ENCODE measurements around the gene KCNIP4. TPM values are rescaled to one million over a fixed set of nuclear protein-coding genes. Genes with fewer than 3 reads are reported as not detected.

Gene KCNIP4
- total RNA-seq, 1 donor from 2014 or later = not detected

GRCh38 chr4:21656832-21657231 is 291.7 kb downstream of the KCNIP4 start:
- H3K36me3 Mint-ChIP-seq (ENCODE audit: low read depth) = no peaks in the 10 kb centered on the region
- ATAC-seq (ENCODE audit: low read depth) (no peak), DNase-seq (no peak)
- H3K4me1 Mint-ChIP-seq = no peaks in the 10 kb centered on the region
- H3K9me3 Mint-ChIP-seq = peaks cover 5% of the 10 kb centered on the region
- no peak overlapping the region for H3K4me3 Mint-ChIP-seq
- ChIA-PET CTCF (no interaction called here), POLR2A (no interaction called here)
- intact Hi-C loops (cut with micrococcal nuclease) = no loop called here
- H3K27me3 Mint-ChIP-seq = no peaks in the 10 kb centered on the region
- TF ChIP-seq CTCF (IDR thresholded peaks at IDR 0.05) = no peak
- H3K27ac Mint-ChIP-seq = no peak overlapping the region

GRCh38 chr4:21655031-21655430 is 293.5 kb downstream of the KCNIP4 start:
- ATAC-seq (ENCODE audit: low read depth) = no peak
- POLR2A ChIA-PET = no interaction called here
- H3K27ac Mint-ChIP-seq = no peak overlapping the region

GRCh38 chr4:21652508-21653231 is 295.9 kb downstream of the KCNIP4 start:
- no peak for TF ChIP-seq CTCF (IDR thresholded peaks at IDR 0.05)
- H3K36me3 Mint-ChIP-seq (ENCODE audit: low read depth) = no peaks in the 10 kb centered on the region
- H3K4me3 Mint-ChIP-seq = no peak overlapping the region
- no peak for ATAC-seq (ENCODE audit: low read depth)
- ChIA-PET POLR2A (interaction anchor here (0.6 kb wide), 1 partner anchor 91 kb away, joined by 3 read pairs; no protein-coding TSS in a partner anchor), CTCF (no interaction called here)
- no peak overlapping the region for H3K27ac Mint-ChIP-seq
- no peaks in the 10 kb centered on the region for H3K27me3 Mint-ChIP-seq
- no peaks in the 10 kb centered on the region for H3K4me1 Mint-ChIP-seq
- no peak for DNase-seq
- peaks cover 5% of the 10 kb centered on the region for H3K9me3 Mint-ChIP-seq
- intact Hi-C loops (cut with micrococcal nuclease) = no loop called here

More at GRCh38 chr4:21655031-21655430, 293.5 kb downstream of the KCNIP4 start:
- H3K9me3 Mint-ChIP-seq = peaks cover 5% of the 10 kb centered on the region
- H3K36me3 Mint-ChIP-seq (ENCODE audit: low read depth) = no peaks in the 10 kb centered on the region
- CTCF ChIA-PET = no interaction called here
- no peak for TF ChIP-seq CTCF (IDR thresholded peaks at IDR 0.05)
- intact Hi-C loops (cut with micrococcal nuclease) = no loop called here
- H3K4me1 Mint-ChIP-seq = no peaks in the 10 kb centered on the region
- H3K27me3 Mint-ChIP-seq = no peaks in the 10 kb centered on the region
- no peak overlapping the region for H3K4me3 Mint-ChIP-seq
- DNase-seq = no peak

GRCh38 chr4:21649391-21650090 is 299.0 kb downstream of the KCNIP4 start:
- ChIA-PET POLR2A (no interaction called here), CTCF (no interaction called here)
- H3K4me3 Mint-ChIP-seq = no peak overlapping the region
- H3K36me3 Mint-ChIP-seq (ENCODE audit: low read depth) = no peaks in the 10 kb centered on the region
- no peak overlapping the region for H3K27ac Mint-ChIP-seq
- DNase-seq (no peak), ATAC-seq (ENCODE audit: low read depth) (no peak)
- no peaks in the 10 kb centered on the region for H3K4me1 Mint-ChIP-seq
- intact Hi-C loops (cut with micrococcal nuclease) = no loop called here
- peaks cover 4% of the 10 kb centered on the region for H3K9me3 Mint-ChIP-seq
- no peak for TF ChIP-seq CTCF (IDR thresholded peaks at IDR 0.05)
- H3K27me3 Mint-ChIP-seq = no peaks in the 10 kb centered on the region

- POLR2A ChIA-PET = no interaction called here
- CTCF ChIA-PET = no interaction called here
- no peaks in the 10 kb centered on the region for H3K27me3 Mint-ChIP-seq
- H3K36me3 Mint-ChIP-seq (ENCODE audit: low read depth) = no peaks in the 10 kb centered on the region
- no peak for TF ChIP-seq CTCF (IDR thresholded peaks at IDR 0.05)
- no peak overlapping the region for H3K4me3 Mint-ChIP-seq
- intact Hi-C loops (cut with micrococcal nuclease) = no loop called here
- ATAC-seq (ENCODE audit: low read depth) (no peak), DNase-seq (no peak)
- H3K9me3 Mint-ChIP-seq = peaks cover 4% of the 10 kb centered on the region
- H3K27ac Mint-ChIP-seq = no peak overlapping the region
- no peaks in the 10 kb centered on the region for H3K4me1 Mint-ChIP-seq
Measured at GRCh38 chr4:21645776-21646175, 302.8 kb downstream of the KCNIP4 start.
